Tibial artery (tissue), 4 donors: Measurements from ENCODE around the gene ABCC8.

ENCODE experiments used
- DNase-seq, 2 donors: peaks; one replicate each; pipeline ENCODE4 v3.0.0-alpha.2; 2019
- H3K27ac ChIP-seq, 2 donors: fragments of 200-600 bp; sonication (generic) in 1 of 2; 1 replicate in 1 of 2; 2 replicates in 1 of 2; pipeline ENCODE4 v1.5.1; 2018 to 2019; ENCODE audit warnings: mild to moderate bottlenecking in 1 of 2
- H3K27me3 ChIP-seq, 2 donors: fragments of 200-600 bp; sonication (generic) in 1 of 2; one replicate each; pipeline versions ENCODE4 v1.5.1 to v1.6.0; 2016 to 2019
- H3K36me3 ChIP-seq, 3 donors: fragments of 200-600 bp; sonication (generic) in 2 of 3; one replicate each; pipeline ENCODE4 v1.5.1; 2016 to 2019; ENCODE audit warnings: mild to moderate bottlenecking in 2 of 3
- H3K4me1 ChIP-seq, 4 donors: fragments of 200-600 bp; sonication (generic) in 2 of 4; 1 replicate in 3 of 4; 2 replicates in 1 of 4; pipeline ENCODE4 v1.5.1; 2016 to 2019
- H3K4me3 ChIP-seq, 2 donors: fragments of 200-600 bp; sonication (generic) in 1 of 2; 1 replicate in 1 of 2; 2 replicates in 1 of 2; pipeline ENCODE4 v1.5.1; 2018 to 2019; ENCODE audit warnings: mild to moderate bottlenecking in 2 of 2
- H3K9me3 ChIP-seq, 3 donors: fragments of 200-600 bp; sonication (generic) in 1 of 3; one replicate each; pipeline ENCODE4 v1.5.1; 2016 to 2019
- intact Hi-C: fragments of 100-400 bp; cut with DNase I; formaldehyde crosslinking; loops from one replicate; pipeline ENCODE4 v1.15.0; 2023; ENCODE audit warnings: low total_unique reads
- TF ChIP-seq, protein P1 (sequence below), 2 experiments: fragments of 200-600 bp in 1 of 2; fragments of 450-650 bp in 1 of 2; IDR thresholded peaks; one replicate each; pipeline ENCODE4 v1.5.1; 2017 to 2019; ENCODE audit warnings: antibody characterized with exemption in 2 of 2, mild to moderate bottlenecking in 1 of 2, moderate library complexity in 1 of 2

Gene ABCC8

DNA sequence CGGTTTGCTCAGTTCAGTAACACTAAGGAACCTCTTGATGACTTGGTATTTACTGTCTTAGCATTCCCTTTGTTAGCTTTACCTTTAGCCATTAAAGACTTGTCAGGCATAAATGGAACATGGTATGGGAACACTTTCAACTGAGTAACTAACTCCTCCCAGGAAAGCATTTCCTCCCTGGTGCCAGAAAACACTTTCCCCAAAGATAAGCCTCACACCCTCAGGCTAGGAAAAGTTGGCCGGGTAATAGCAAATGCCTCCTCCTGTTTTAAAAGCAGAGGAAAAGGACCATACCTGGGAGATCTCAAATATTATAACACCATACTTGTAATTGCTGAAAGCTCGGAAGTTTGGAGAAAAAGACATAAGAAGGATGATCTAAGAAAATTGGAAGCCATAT, 100.2 kb downstream of the ABCC8 start:
- intact Hi-C loops = no loop called here
- TF ChIP-seq, protein P1, sequence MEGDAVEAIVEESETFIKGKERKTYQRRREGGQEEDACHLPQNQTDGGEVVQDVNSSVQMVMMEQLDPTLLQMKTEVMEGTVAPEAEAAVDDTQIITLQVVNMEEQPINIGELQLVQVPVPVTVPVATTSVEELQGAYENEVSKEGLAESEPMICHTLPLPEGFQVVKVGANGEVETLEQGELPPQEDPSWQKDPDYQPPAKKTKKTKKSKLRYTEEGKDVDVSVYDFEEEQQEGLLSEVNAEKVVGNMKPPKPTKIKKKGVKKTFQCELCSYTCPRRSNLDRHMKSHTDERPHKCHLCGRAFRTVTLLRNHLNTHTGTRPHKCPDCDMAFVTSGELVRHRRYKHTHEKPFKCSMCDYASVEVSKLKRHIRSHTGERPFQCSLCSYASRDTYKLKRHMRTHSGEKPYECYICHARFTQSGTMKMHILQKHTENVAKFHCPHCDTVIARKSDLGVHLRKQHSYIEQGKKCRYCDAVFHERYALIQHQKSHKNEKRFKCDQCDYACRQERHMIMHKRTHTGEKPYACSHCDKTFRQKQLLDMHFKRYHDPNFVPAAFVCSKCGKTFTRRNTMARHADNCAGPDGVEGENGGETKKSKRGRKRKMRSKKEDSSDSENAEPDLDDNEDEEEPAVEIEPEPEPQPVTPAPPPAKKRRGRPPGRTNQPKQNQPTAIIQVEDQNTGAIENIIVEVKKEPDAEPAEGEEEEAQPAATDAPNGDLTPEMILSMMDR (IDR thresholded peaks at IDR 0.05) = no peak
- H3K27me3 ChIP-seq = no peaks in the 10 kb centered on the region
- peaks cover 35 to 47% (median 37%) of the 10 kb centered on the region in 3 donors for H3K36me3 ChIP-seq
- no peak for DNase-seq
- H3K9me3 ChIP-seq = peaks cover 0 to 25% (median 17%) of the 10 kb centered on the region in 3 donors
- H3K27ac ChIP-seq = no peak overlapping the region
- H3K4me1 ChIP-seq = no peaks in the 10 kb centered on the region
- H3K4me3 ChIP-seq = no peak overlapping the region

DNA sequence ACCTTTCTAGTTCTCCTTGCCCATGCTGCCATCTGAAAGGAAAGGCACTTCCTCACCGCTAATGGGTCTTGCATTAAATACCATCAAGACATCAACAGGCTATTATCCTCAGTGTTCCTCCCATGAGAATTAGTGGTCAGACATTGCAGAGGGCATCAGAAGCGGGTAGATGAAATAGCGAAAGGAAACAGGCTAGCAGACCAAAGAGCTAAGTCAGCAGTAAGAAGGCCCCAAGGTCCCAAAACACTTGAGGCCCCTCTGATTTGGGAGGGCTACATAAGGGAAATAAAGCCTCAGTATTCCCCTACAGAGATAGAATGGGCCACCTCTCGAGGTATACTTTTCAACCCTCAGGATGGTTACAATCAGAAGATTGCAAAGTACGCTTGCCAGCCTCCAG, 101.1 kb downstream of the ABCC8 start:
- TF ChIP-seq, protein P1 (IDR thresholded peaks at IDR 0.05) = no peak
- H3K36me3 ChIP-seq = peaks cover 45 to 56% (median 46%) of the 10 kb centered on the region in 3 donors
- no peak for DNase-seq
- H3K27me3 ChIP-seq = no peaks in the 10 kb centered on the region
- no peak overlapping the region for H3K27ac ChIP-seq
- peaks cover 0 to 34% (median 26%) of the 10 kb centered on the region in 3 donors for H3K9me3 ChIP-seq
- no peaks in the 10 kb centered on the region for H3K4me1 ChIP-seq
- intact Hi-C loops = no loop called here
- H3K4me3 ChIP-seq = no peak overlapping the region

DNA sequence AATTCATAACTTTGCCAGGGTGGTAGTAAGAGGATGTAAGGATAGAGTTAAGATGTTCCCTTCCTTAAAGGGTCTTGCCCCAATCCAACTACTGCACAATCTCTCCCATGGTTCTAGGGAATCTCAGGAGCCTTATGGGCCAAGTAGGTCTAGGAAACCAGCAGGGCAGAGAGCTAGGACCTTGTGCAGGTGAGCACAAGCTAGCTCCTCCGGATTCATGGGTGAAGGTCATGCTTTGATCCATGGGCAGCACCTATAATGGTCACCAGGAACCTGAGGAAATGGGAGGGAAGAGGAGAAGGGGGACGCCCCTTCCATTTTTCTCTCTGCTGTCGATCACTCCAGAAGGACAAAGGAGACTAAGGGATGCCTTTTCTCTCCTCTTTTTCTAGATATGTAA, 105.0 kb downstream of the ABCC8 start:
- H3K4me3 ChIP-seq = no peak overlapping the region
- H3K27me3 ChIP-seq = no peaks in the 10 kb centered on the region
- H3K36me3 ChIP-seq = peaks cover 75 to 95% (median 79%) of the 10 kb centered on the region in 3 donors
- no peak for DNase-seq
- peaks cover 0 to 53% (median 41%) of the 10 kb centered on the region in 3 donors for H3K9me3 ChIP-seq
- no peak overlapping the region for H3K27ac ChIP-seq
- TF ChIP-seq, protein P1 (IDR thresholded peaks at IDR 0.05) = no peak
- intact Hi-C loops = no loop called here
- H3K4me1 ChIP-seq = no peaks in the 10 kb centered on the region

- Histone ChIP-seq H3K9me3 (peaks cover 0 to 53% (median 41%) of the 10 kb centered on the region in 3 donors), H3K27me3 (no peaks in the 10 kb centered on the region), H3K4me3 (no peak overlapping the region), H3K36me3 (peaks cover 69 to 91% (median 76%) of the 10 kb centered on the region in 3 donors), H3K4me1 (no peaks in the 10 kb centered on the region), H3K27ac (no peak overlapping the region)
- intact Hi-C loops = no loop called here
- TF ChIP-seq, protein P1 (IDR thresholded peaks at IDR 0.05) = no peak
- no peak for DNase-seq
Measured at GRCh38 chr11:17369684-17370243, 106.9 kb downstream of the ABCC8 start.

- no peak for DNase-seq
- Histone ChIP-seq H3K36me3 (peaks cover 69 to 87% (median 76%) of the 10 kb centered on the region in 3 donors), H3K4me3 (no peak overlapping the region), H3K9me3 (peaks cover 0 to 53% (median 41%) of the 10 kb centered on the region in 3 donors), H3K4me1 (no peaks in the 10 kb centered on the region), H3K27ac (no peak overlapping the region), H3K27me3 (no peaks in the 10 kb centered on the region)
- intact Hi-C loops = no loop called here
- TF ChIP-seq, protein P1 (IDR thresholded peaks at IDR 0.05) = no peak
Measured at GRCh38 chr11:17369094-17369493, 107.6 kb downstream of the ABCC8 start.
